ENCODE data around the gene TANC1. TPM values are rescaled to one million over a fixed set of nuclear protein-coding genes. Genes with fewer than 3 reads are reported as not detected.

TANC1 gene
- total RNA-seq, 1 donor from 2014 or later: not detected

DNA sequence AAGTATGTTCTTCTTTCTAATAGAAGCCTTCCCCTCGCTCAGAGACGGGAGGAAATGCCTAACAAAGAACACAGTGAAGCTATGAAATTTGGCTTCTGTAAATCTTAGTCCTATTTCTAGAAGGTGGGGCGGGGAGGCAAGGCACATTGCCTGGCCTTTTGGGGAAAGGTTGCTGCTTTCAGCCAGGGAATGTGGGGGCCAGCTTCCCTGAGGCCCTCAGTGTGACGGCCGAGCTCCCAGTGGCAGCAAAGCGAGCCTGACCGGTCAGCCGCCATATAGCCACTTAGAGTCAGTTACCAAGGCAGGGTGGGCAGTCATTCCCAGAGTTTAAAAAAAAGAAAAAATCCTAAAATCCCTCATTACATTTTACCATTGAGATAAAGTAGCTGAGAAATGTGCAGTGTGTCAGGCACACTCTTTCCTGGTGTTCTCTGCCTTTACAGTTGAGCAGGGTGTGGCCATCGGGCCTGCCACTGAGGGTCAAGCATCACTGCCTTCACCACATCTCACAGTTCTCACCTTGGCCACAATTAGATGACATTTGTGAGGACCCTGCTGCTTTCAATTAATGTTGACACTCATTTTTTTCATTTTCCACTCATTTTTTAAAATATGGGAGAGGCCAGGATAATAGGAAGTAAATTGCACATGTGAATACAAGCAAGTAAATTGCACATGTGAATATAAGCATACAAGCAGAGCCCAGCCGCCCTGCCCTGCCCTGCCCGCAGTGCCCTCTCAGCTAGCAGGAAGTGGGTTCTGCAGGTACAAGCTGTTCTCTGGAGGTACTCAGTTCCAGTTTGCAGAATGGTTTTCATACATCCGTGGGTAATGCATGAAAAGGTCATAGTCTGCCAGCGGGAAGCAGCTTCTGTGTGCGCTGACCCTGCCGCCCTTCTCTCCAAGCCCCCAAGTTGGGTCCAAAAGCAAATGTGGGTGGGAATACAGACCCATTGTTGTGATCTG is 241.2 kb downstream of the TANC1 start:
- DNase-seq (no peak), ATAC-seq (ENCODE audit: low read depth) (peak; percentile 57)
- H3K36me3 Mint-ChIP-seq (ENCODE audit: low read depth): no peaks in the 10 kb centered on the region
- intact Hi-C loops (cut with micrococcal nuclease): no loop called here
- no peak for TF ChIP-seq CTCF (IDR thresholded peaks at IDR 0.05)
- H3K4me1 Mint-ChIP-seq: peaks cover 15% of the 10 kb centered on the region
- no peaks in the 10 kb centered on the region for H3K27me3 Mint-ChIP-seq
- H3K9me3 Mint-ChIP-seq: no peaks in the 10 kb centered on the region
- H3K27ac Mint-ChIP-seq: peak overlapping the region; percentile 36
- POLR2A ChIA-PET: no interaction called here
- no peak overlapping the region for H3K4me3 Mint-ChIP-seq
- CTCF ChIA-PET: no interaction called here

DNA sequence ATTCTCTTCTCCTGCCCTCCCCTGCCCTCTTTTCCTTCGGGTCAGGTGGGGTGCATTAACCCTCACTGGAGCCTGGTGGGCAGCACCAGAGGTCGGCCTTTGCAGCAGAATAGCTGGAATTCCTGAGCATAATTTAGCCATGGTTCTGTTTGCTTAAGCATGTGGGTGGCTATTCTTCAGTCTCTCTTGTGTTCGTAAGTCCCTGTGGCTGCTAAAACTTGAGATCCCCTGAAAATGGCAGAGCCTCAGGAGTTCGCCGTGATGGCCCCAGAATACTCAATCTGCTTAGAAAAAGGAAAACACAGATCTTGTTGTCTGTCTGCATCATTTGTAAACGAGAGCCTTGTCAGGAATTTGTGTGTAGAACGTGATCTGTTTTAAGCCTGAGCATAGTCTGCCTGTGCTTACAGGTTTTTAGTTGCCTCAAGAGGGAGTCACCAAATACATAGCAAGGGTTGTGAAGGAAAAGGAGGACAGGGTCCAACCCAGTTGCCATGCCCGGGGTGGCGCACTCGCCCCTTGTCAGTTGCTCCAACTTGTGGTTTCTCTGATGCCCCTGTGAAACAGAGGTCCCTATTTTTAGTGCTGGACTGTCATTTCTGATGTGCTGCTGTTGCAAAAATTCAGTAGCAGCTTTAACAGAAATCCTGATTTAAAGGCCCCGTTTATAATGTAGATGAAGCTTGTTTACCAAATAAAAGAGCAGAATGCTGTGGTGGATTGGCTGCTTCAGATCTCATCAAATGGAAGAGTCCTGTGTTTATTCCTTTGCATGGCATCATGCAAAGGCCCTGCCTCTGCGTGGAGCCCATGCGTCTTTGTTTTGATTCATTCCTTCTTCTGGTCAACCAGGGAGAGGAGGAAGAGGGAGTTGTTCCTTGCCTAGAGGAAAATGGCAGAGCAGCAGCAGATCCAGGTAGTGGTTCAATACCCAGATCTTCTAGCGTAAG is 243.3 kb downstream of the TANC1 start:
- H3K9me3 Mint-ChIP-seq: no peaks in the 10 kb centered on the region
- H3K4me1 Mint-ChIP-seq: peaks cover 15% of the 10 kb centered on the region
- DNase-seq: no peak
- POLR2A ChIA-PET: no interaction called here
- no peak for TF ChIP-seq CTCF (IDR thresholded peaks at IDR 0.05)
- no peak overlapping the region for H3K27ac Mint-ChIP-seq
- no peaks in the 10 kb centered on the region for H3K36me3 Mint-ChIP-seq (ENCODE audit: low read depth)
- CTCF ChIA-PET: no interaction called here
- intact Hi-C loops (cut with micrococcal nuclease): no loop called here
- H3K4me3 Mint-ChIP-seq: no peak overlapping the region
- no peaks in the 10 kb centered on the region for H3K27me3 Mint-ChIP-seq
- no peak for ATAC-seq (ENCODE audit: low read depth)

DNA sequence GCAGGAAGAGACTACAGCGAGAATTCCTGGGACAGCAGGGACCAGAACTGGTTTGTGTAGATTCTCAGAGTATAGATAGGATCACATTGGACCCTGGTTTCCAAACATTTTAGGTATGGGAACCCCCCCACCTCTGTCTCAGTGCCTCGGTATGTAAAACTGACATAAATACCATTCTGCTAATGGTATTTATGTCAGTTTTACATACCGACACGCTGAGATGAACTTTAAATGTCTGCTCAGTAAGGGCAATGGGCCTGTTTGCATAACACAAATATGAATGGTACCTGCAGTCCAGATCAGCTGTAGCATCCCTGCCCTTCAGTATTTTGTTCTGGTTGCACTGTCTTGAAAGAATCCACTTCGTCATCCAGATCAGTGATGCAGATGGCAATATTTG is 244.9 kb downstream of the TANC1 start:
- no peak for ATAC-seq (ENCODE audit: low read depth)
- no peak overlapping the region for H3K27ac Mint-ChIP-seq
- ChIA-PET POLR2A (no interaction called here), CTCF (no interaction called here)
- peaks cover 15% of the 10 kb centered on the region for H3K4me1 Mint-ChIP-seq
- H3K9me3 Mint-ChIP-seq: no peaks in the 10 kb centered on the region
- no peaks in the 10 kb centered on the region for H3K36me3 Mint-ChIP-seq (ENCODE audit: low read depth)
- no peak for DNase-seq
- TF ChIP-seq CTCF (IDR thresholded peaks at IDR 0.05): no peak
- H3K27me3 Mint-ChIP-seq: no peaks in the 10 kb centered on the region
- intact Hi-C loops (cut with micrococcal nuclease): no loop called here
- no peak overlapping the region for H3K4me3 Mint-ChIP-seq

DNA sequence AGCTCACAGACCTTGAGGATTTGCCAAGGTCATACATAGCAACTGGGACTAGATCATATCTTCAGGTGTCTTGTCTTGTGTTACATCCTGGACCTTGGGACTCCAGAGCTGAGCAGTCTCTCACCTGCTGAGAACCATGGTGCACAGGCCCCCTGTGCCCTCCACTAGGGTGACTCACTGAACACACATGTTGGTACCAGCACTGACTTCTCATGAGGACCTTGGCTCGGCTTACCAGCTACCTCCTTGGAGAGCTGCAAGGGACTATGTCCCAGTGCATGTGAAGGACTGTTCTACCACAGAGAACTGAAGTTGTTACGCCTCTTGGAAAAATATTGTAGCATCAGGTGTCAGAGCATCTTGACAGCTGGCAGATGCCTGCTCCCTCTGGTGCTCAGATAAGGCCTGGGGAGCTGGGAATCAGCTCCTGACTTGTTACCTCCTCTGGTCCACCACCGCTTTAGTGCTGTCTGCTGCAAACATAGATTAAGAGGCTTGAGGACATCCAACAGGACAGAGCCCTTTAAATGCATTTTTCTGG is 246.0 kb downstream of the TANC1 start:
- no peaks in the 10 kb centered on the region for H3K36me3 Mint-ChIP-seq (ENCODE audit: low read depth)
- DNase-seq: no peak
- H3K9me3 Mint-ChIP-seq: no peaks in the 10 kb centered on the region
- POLR2A ChIA-PET: no interaction called here
- no peak for TF ChIP-seq CTCF (IDR thresholded peaks at IDR 0.05)
- H3K27ac Mint-ChIP-seq: no peak overlapping the region
- ATAC-seq (ENCODE audit: low read depth): no peak
- H3K4me3 Mint-ChIP-seq: no peak overlapping the region
- peaks cover 13% of the 10 kb centered on the region for H3K4me1 Mint-ChIP-seq
- CTCF ChIA-PET: no interaction called here
- peaks cover 2% of the 10 kb centered on the region for H3K27me3 Mint-ChIP-seq
- intact Hi-C loops (cut with micrococcal nuclease): no loop called here

DNA sequence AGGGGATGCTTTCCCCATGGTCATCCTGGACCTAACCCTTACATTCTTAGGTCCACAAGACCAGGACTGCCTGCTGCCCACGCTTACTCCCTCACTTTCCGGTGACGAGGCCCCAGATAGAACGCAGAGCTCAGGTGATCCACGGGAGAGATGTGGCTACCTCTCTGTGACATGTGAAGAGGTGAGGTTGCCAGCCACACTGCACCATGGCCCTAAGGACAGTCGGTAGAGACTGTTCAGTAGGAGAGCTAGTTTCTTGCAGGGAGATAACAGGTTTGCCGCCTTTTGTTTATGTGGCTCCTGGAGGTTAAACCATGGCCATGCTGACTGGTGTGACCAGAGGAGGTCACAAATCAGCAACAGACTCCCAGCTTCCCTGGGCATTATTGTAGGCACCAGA is 246.7 kb downstream of the TANC1 start:
- ATAC-seq (ENCODE audit: low read depth) (no peak), DNase-seq (no peak)
- peaks cover 5% of the 10 kb centered on the region for H3K4me1 Mint-ChIP-seq
- H3K27ac Mint-ChIP-seq: no peak overlapping the region
- H3K9me3 Mint-ChIP-seq: no peaks in the 10 kb centered on the region
- ChIA-PET POLR2A (no interaction called here), CTCF (no interaction called here)
- H3K27me3 Mint-ChIP-seq: peaks cover 2% of the 10 kb centered on the region
- TF ChIP-seq CTCF (IDR thresholded peaks at IDR 0.05): no peak
- intact Hi-C loops (cut with micrococcal nuclease): no loop called here
- no peak overlapping the region for H3K4me3 Mint-ChIP-seq
- H3K36me3 Mint-ChIP-seq (ENCODE audit: low read depth): no peaks in the 10 kb centered on the region

Measured in activated B cell treated with CpG ODN at 0.5 μM for 24 hours (primary cell).